MM.1S (cell line): ENCODE measurements around the gene A1BG.

Experiments used
- DNase-seq: peaks from one replicate; pipeline ENCODE4 v3.0.0-alpha.2; 2015
- H2AFZ ChIP-seq: fragments of 300-600 bp; sonication (generic); 2 replicates; pipeline ENCODE4 v1.6.0; 2016; ENCODE audit warnings: antibody characterized with exemption, low read length
- H3F3A ChIP-seq: fragments of 300-600 bp; sonication (generic); 2 replicates; pipeline ENCODE4 v1.6.1; 2016; ENCODE audit warnings: mild to moderate bottlenecking, antibody characterized with exemption, low read length, moderate library complexity, mixed read lengths; ENCODE audit not compliant: insufficient read depth
- H3K27ac ChIP-seq: fragments of 300-600 bp; sonication (generic); 2 replicates; pipeline ENCODE4 v1.5.1; 2016; ENCODE audit warnings: mild to moderate bottlenecking, low read length
- H3K27me3 ChIP-seq: fragments of 300-600 bp; sonication (generic); replicated peaks from 2 replicates; pipeline ENCODE4 v1.6.0; 2016; ENCODE audit warnings: low read length; ENCODE audit not compliant: insufficient read depth
- H3K36me3 ChIP-seq: fragments of 300-600 bp; sonication (generic); replicated peaks from 2 replicates; pipeline ENCODE4 v1.6.1; 2016; ENCODE audit warnings: mild to moderate bottlenecking, low read length, mixed read lengths; ENCODE audit not compliant: insufficient read depth
- H3K4me1 ChIP-seq: fragments of 300-600 bp; sonication (generic); 2 replicates; pipeline ENCODE4 v1.6.1; 2016; ENCODE audit warnings: low read length, mixed read lengths
- H3K4me2 ChIP-seq: fragments of 300-600 bp; sonication (generic); 2 replicates; pipeline ENCODE4 v1.6.0; 2016; ENCODE audit warnings: low read depth, low read length
- H3K4me3 ChIP-seq: fragments of 300-600 bp; sonication (generic); 2 replicates; pipeline ENCODE4 v1.5.1; 2016; ENCODE audit warnings: low read length, mixed read lengths
- H3K79me2 ChIP-seq: fragments of 300-600 bp; sonication (generic); 2 replicates; pipeline ENCODE4 v1.6.1; 2016; ENCODE audit warnings: mixed run types, low read length, mixed read lengths
- H3K9ac ChIP-seq: fragments of 300-600 bp; sonication (generic); 2 replicates; pipeline ENCODE4 v1.6.1; 2016; ENCODE audit warnings: low read length, mixed read lengths
- H3K9me2 ChIP-seq: fragments of 300-600 bp; sonication (generic); replicated peaks from 2 replicates; pipeline ENCODE4 v1.6.1; 2016; ENCODE audit warnings: mild to moderate bottlenecking, low read length, mixed read lengths; ENCODE audit not compliant: insufficient read depth
- H3K9me3 ChIP-seq: fragments of 300-600 bp; sonication (generic); replicated peaks from 2 replicates; pipeline ENCODE4 v1.6.1; 2016; ENCODE audit warnings: mild to moderate bottlenecking, low read length, mixed read lengths; ENCODE audit not compliant: insufficient read depth
- H4K20me1 ChIP-seq: fragments of 300-600 bp; sonication (generic); 2 replicates; pipeline ENCODE4 v1.6.1; 2016; ENCODE audit warnings: mild to moderate bottlenecking, low read length, moderate library complexity, mixed read lengths; ENCODE audit not compliant: insufficient read depth
- CTCF ChIP-seq: fragments of 300-600 bp; sonication (generic); IDR thresholded peaks from 2 replicates; pipeline ENCODE4 v1.5.1; 2016; ENCODE audit warnings: antibody characterized with exemption, low read length, mixed read lengths
- EZH2 ChIP-seq: fragments of 300-600 bp; sonication (generic); optimal IDR thresholded peaks from 2 replicates; pipeline ENCODE3; 2017; ENCODE audit warnings: low read depth, mild to moderate bottlenecking, antibody characterized with exemption, low read length, mixed read lengths
- EZH2phosphoT487 ChIP-seq: fragments of 300-600 bp; sonication (generic); IDR thresholded peaks from 2 replicates; pipeline ENCODE4 v1.6.1; 2018; ENCODE audit warnings: antibody characterized with exemption, low read length

Gene A1BG

GRCh38 chr19:58356766-58357480 lies 3.6 kb upstream of the A1BG start:
- DNase-seq, result no peak
- Histone ChIP-seq H3F3A (no peaks in the 10 kb centered on the region), H3K4me3 (no peak overlapping the region), H3K4me1 (no peaks in the 10 kb centered on the region), H3K9me2 (no peaks in the 10 kb centered on the region), H3K27me3 (no peaks in the 10 kb centered on the region), H4K20me1 (no peaks in the 10 kb centered on the region), H3K9ac (no peak overlapping the region), H3K27ac (no peak overlapping the region), H3K9me3 (no peaks in the 10 kb centered on the region), H3K4me2 (no peak overlapping the region), H3K79me2 (no peaks in the 10 kb centered on the region), H3K36me3 (no peaks in the 10 kb centered on the region), H2AFZ (no peak overlapping the region)
- TF ChIP-seq CTCF, result no peak
- no peak for TF ChIP-seq EZH2
- no peak for TF ChIP-seq EZH2phosphoT487

GRCh38 chr19:58355908-58356765 lies 2.8 kb upstream of the A1BG start:
- Histone ChIP-seq H3K9ac (no peak overlapping the region), H3K4me1 (no peaks in the 10 kb centered on the region), H3K4me3 (no peak overlapping the region), H3K27ac (no peak overlapping the region), H3K27me3 (no peaks in the 10 kb centered on the region), H4K20me1 (no peaks in the 10 kb centered on the region), H3K79me2 (no peaks in the 10 kb centered on the region), H2AFZ (no peak overlapping the region), H3K4me2 (no peak overlapping the region), H3F3A (no peaks in the 10 kb centered on the region), H3K9me3 (no peaks in the 10 kb centered on the region), H3K36me3 (no peaks in the 10 kb centered on the region), H3K9me2 (no peaks in the 10 kb centered on the region)
- TF ChIP-seq EZH2phosphoT487 (no peak), EZH2 (no peak), CTCF (no peak)
- no peak for DNase-seq

GRCh38 chr19:58355215-58355796 lies 2.0 kb upstream of the A1BG start:
- H3K4me3 ChIP-seq, result no peak overlapping the region
- no peaks in the 10 kb centered on the region for H4K20me1 ChIP-seq
- H3F3A ChIP-seq, result no peaks in the 10 kb centered on the region
- H3K27ac ChIP-seq, result no peak overlapping the region
- no peaks in the 10 kb centered on the region for H3K36me3 ChIP-seq
- no peaks in the 10 kb centered on the region for H3K9me3 ChIP-seq
- TF ChIP-seq CTCF, result no peak
- TF ChIP-seq EZH2phosphoT487, result no peak
- no peak for TF ChIP-seq EZH2
- H3K27me3 ChIP-seq, result no peaks in the 10 kb centered on the region
- H3K9me2 ChIP-seq, result no peaks in the 10 kb centered on the region
- H3K79me2 ChIP-seq, result no peaks in the 10 kb centered on the region
- DNase-seq, result no peak
- no peak overlapping the region for H3K4me2 ChIP-seq
- no peaks in the 10 kb centered on the region for H3K4me1 ChIP-seq
- H2AFZ ChIP-seq, result no peak overlapping the region
- no peak overlapping the region for H3K9ac ChIP-seq
